ENCODE results near the gene ABO. TPM values are rescaled to one million over a fixed set of nuclear protein-coding genes. Genes with fewer than 3 reads are reported as not detected.
A peak's percentile ranks its signal among the peaks of the same experiment; 100 is the strongest.

The ABO gene
- total RNA-seq, 1 experiment from 2014 or later, result 0.37 TPM

DNA sequence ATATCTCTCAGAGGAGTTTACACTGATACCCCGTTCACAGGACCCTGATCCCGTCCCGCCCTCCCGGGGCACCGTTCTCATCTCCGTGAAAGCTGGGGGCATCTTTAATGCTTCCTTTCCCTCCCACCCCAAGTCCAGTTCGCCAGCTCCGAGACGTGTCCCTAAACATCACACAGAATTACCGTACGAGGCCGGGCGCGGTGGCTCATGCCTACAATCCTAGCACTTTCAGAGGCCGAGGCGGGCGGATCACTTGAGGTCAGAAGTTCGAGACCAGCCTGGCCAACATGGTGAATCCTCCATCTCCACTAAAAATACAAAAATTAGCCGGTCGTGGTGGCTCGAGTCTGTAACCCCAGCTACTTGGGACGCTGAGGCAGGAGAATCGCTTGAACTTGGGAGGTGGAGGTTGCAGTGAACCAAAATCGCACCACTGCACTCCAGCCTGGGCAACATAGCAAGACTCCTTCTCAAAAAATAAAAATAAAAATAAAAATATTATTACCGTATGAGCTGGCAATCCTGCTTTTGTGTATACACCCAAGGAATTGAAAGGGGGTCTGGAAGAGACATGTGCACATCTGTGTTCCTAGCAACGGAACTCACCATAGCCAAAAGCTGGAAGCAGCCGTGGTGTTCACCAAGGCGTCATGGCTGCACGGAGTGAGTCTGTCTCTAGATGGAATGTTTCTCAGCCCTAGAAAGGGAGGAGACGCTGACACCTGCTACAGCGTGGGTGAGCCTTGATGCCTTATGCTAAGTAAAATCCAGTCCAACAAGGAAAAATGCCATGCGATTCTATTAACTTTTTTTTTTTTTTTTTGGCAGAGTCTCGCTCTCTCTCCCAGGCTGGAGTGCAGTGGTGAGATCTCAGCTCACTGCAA lies 1.2 kb upstream of the ABO start:
- Histone ChIP-seq H3K9me3 (ENCODE audit: control insufficient read depth, low read depth, low read length) (no peaks in the 10 kb centered on the region), H3K79me2 (ENCODE audit: insufficient read depth, low read length) (no peaks in the 10 kb centered on the region), H4K5ac (ENCODE audit: insufficient read length, low read depth, low read length) (no peak overlapping the region), H3K27me3 (ENCODE audit: insufficient read depth, low read length) (peaks cover 21% of the 10 kb centered on the region), H3K18ac (ENCODE audit: insufficient read length, low read depth, low read length) (no peak overlapping the region), H3K4ac (ENCODE audit: low read depth, low read length) (no peak overlapping the region), H3K9ac (ENCODE audit: extremely low read depth, insufficient read length, low read length) (no peak overlapping the region), H3K27ac (ENCODE audit: insufficient read length, low read depth, low read length) (no peak overlapping the region), H2AFZ (ENCODE audit: low read length) (no peak overlapping the region), H2BK120ac (ENCODE audit: low read depth, low read length, poor library complexity, severe bottlenecking) (no peak overlapping the region), H4K20me1 (ENCODE audit: control insufficient read depth, insufficient read depth, insufficient read length) (no peaks in the 10 kb centered on the region), H3K4me1 (ENCODE audit: insufficient read depth, low read length) (no peaks in the 10 kb centered on the region), H3K4me2 (ENCODE audit: insufficient read depth, insufficient read length, low read length) (peak overlapping the region; percentile 37), H3K79me1 (ENCODE audit: insufficient read depth, low read depth, low read length, poor library complexity, severe bottlenecking) (no peaks in the 10 kb centered on the region), H2BK5ac (ENCODE audit: insufficient read length, low read length) (no peak overlapping the region), H2AK5ac (ENCODE audit: insufficient read length, low read length) (no peak overlapping the region), H4K8ac (replicated peaks; ENCODE audit: insufficient read length, low read depth, low read length) (no peak overlapping the region), H3K23me2 (ENCODE audit: insufficient read length, low read depth, low read length, poor library complexity, severe bottlenecking) (peaks cover 3% of the 10 kb centered on the region), H3K23ac (ENCODE audit: insufficient read length, low read depth, low read length) (no peak overlapping the region), H2BK15ac (ENCODE audit: low read depth, low read length) (no peak overlapping the region), H3T11ph (ENCODE audit: low read length) (no peak overlapping the region), H4K91ac (ENCODE audit: insufficient read length, low read depth, low read length) (no peak overlapping the region), H3K56ac (ENCODE audit: insufficient read length, low read depth, low read length) (no peak overlapping the region), H2BK12ac (ENCODE audit: insufficient read length, low read depth, low read length) (no peak overlapping the region), H3K14ac (ENCODE audit: insufficient read depth, low read length) (no peak overlapping the region), H2BK20ac (ENCODE audit: low read depth, low read length, poor library complexity, severe bottlenecking) (no peak overlapping the region)
- WGBS (ENCODE audit: extremely low coverage, insufficient read length, low lambda C conversion rate), result no CpG with 5 or more reads among the region's 33 CpGs
- TF ChIP-seq, protein P1, sequence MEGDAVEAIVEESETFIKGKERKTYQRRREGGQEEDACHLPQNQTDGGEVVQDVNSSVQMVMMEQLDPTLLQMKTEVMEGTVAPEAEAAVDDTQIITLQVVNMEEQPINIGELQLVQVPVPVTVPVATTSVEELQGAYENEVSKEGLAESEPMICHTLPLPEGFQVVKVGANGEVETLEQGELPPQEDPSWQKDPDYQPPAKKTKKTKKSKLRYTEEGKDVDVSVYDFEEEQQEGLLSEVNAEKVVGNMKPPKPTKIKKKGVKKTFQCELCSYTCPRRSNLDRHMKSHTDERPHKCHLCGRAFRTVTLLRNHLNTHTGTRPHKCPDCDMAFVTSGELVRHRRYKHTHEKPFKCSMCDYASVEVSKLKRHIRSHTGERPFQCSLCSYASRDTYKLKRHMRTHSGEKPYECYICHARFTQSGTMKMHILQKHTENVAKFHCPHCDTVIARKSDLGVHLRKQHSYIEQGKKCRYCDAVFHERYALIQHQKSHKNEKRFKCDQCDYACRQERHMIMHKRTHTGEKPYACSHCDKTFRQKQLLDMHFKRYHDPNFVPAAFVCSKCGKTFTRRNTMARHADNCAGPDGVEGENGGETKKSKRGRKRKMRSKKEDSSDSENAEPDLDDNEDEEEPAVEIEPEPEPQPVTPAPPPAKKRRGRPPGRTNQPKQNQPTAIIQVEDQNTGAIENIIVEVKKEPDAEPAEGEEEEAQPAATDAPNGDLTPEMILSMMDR (conservative IDR thresholded peaks at IDR 0.05), result no peak
- Mint-ChIP-seq H3K27me3 (ENCODE audit: low read depth) (peaks cover 88% of the 10 kb centered on the region), H3K27ac (no peak overlapping the region), H3K4me3 (peak overlapping the region; percentile 50 to 79), H3K9me3 (peaks cover 7 to 8% of the 10 kb centered on the region in 2 experiments; a peak in 3 of 5 replicates), H3K36me3 (ENCODE audit: insufficient read depth in 1 of 3, low read depth in 3 of 3) (peaks cover 0 to 2% (median 0%) of the 10 kb centered on the region in 3 experiments; a peak in 1 of 7 replicates), H3K4me1 (peaks cover 0 to 5% of the 10 kb centered on the region in 2 experiments; a peak in 1 of 4 replicates)
- no peak for DNase-seq

Data from H9 (cell line).